SK-N-SH (cell line): ENCODE results near the gene RFXANK. TPM values are rescaled to one million over a fixed set of nuclear protein-coding genes. Genes with fewer than 3 reads are reported as not detected.
"Not testable (repeated sequence)": the region's sequence is repeated elsewhere in the genome, so short reads cannot be mapped to it uniquely, and the experiment has no call there.

Source experiments
- CTCF ChIA-PET: fragments of 300-600, 350-600 bp; formaldehyde crosslinking; extraction: SDS; loops from one replicate; lab custom pipeline; 2021; lab: Yijun Ruan, JAX
- POLR2A ChIA-PET: fragments of 350-600 bp; sonication (Branson Sonifier 250); formaldehyde crosslinking; extraction: SDS; loops from one replicate; lab custom pipeline; 2020; ENCODE audit warnings: antibody characterized with exemption, inconsistent platforms; lab: Yijun Ruan, JAX
- DNase-seq: peaks from one replicate; pipeline ENCODE4 v3.0.0; 2012
- H2AFZ ChIP-seq: fragments of 200-600 bp; sonication (generic); 2 replicates; pipeline ENCODE4 v1.8.1; 2016; ENCODE audit warnings: antibody characterized with exemption, mild to moderate bottlenecking, low read depth
- H3F3A ChIP-seq: fragments of 200-600 bp; sonication (generic); replicated peaks from 2 replicates; pipeline ENCODE3; 2016; ENCODE audit warnings: antibody characterized with exemption, mild to moderate bottlenecking; ENCODE audit not compliant: insufficient read depth
- H3K27ac ChIP-seq, 2 experiments: fragments of 200-500 bp in 1 of 2; fragments of 200-600 bp in 1 of 2; sonication (Bioruptor generic) in 1 of 2; sonication (generic), shearing (Covaris generic) in 1 of 2; 2 replicates each; pipeline versions ENCODE4 v1.5.1 to v1.6.1; 2014 to 2016; ENCODE audit warnings: low read depth in 2 of 2, inconsistent platforms in 1 of 2, low read length in 1 of 2, mild to moderate bottlenecking in 1 of 2, mixed read lengths in 1 of 2
- H3K27me3 ChIP-seq: fragments of 200-600 bp; sonication (generic), shearing (Covaris generic); 2 replicates; pipeline ENCODE4 v1.6.1; 2016; ENCODE audit warnings: mixed run types; ENCODE audit not compliant: insufficient read depth
- H3K36me3 ChIP-seq, 2 experiments: fragments of 200-500 bp in 1 of 2; fragments of 200-600 bp in 1 of 2; sonication (Bioruptor generic) in 1 of 2; sonication (generic) in 1 of 2; replicated peaks in 1 of 2; 2 replicates each; pipeline versions ENCODE3 to v1.5.1; 2014 to 2016; ENCODE audit warnings: low read length in 1 of 2, mild to moderate bottlenecking in 1 of 2; ENCODE audit not compliant: insufficient read depth in 2 of 2, control insufficient read depth in 1 of 2
- H3K4me1 ChIP-seq, 2 experiments: fragments of 200-500 bp in 1 of 2; fragments of 200-600 bp in 1 of 2; sonication (Bioruptor generic) in 1 of 2; sonication (generic), shearing (Covaris generic) in 1 of 2; 2 replicates each; pipeline versions ENCODE4 v1.5.1 to v1.6.1; 2014 to 2016; ENCODE audit warnings: low read depth in 1 of 2, low read length in 1 of 2, mixed run types in 1 of 2; ENCODE audit not compliant: insufficient read depth in 2 of 2, control insufficient read depth in 1 of 2
- H3K4me2 ChIP-seq: fragments of 200-600 bp; sonication (generic), shearing (Covaris generic); 2 replicates; pipeline ENCODE4 v1.6.1; 2017; ENCODE audit warnings: mixed run types
- H3K4me3 ChIP-seq, 2 experiments: fragments of 200-500 bp in 1 of 2; fragments of 200-600 bp in 1 of 2; sonication (Bioruptor generic) in 1 of 2; sonication (generic), shearing (Covaris generic) in 1 of 2; 2 replicates each; pipeline versions ENCODE4 v1.5.1 to v1.8.1; 2014 to 2016; ENCODE audit warnings: low read depth in 2 of 2, inconsistent platforms in 1 of 2, low read length in 1 of 2, mild to moderate bottlenecking in 1 of 2, mixed read lengths in 1 of 2, moderate library complexity in 1 of 2
- H3K79me2 ChIP-seq: fragments of 200-600 bp; sonication (generic); 2 replicates; pipeline ENCODE4 v1.8.1; 2017; ENCODE audit warnings: mild to moderate bottlenecking; ENCODE audit not compliant: insufficient read depth
- H3K9ac ChIP-seq: fragments of 200-600 bp; sonication (generic); 2 replicates; pipeline ENCODE4 v1.6.1; 2017; ENCODE audit warnings: mixed run types
- H3K9me2 ChIP-seq: fragments of 200-600 bp; sonication (generic); 2 replicates; pipeline ENCODE4 v1.6.1; 2017; ENCODE audit warnings: mixed run types
- H3K9me3 ChIP-seq: fragments of 200-600 bp; sonication (generic); 2 replicates; pipeline ENCODE4 v1.6.1; 2017; ENCODE audit warnings: mixed run types, mild to moderate bottlenecking, moderate library complexity
- H4K20me1 ChIP-seq: fragments of 200-600 bp; sonication (generic); 2 replicates; pipeline ENCODE4 v1.6.1; 2017; ENCODE audit warnings: mild to moderate bottlenecking, mixed run types; ENCODE audit not compliant: insufficient read depth
- CHD2 ChIP-seq: fragments of 150-350 bp; IDR thresholded peaks from 2 replicates; pipeline ENCODE4 v1.6.1; 2018; ENCODE audit warnings: low read length; ENCODE audit not compliant: partially characterized antibody
- ELF1 ChIP-seq: IDR thresholded peaks from 2 replicates; pipeline ENCODE4 v1.4.0; 2012
- EP300 ChIP-seq, 2 experiments: IDR thresholded peaks; 2 replicates each; pipeline versions ENCODE4 v1.4.0 to v1.6.1; 2012; ENCODE audit warnings: borderline replicate concordance in 1 of 2, low read depth in 1 of 2, low read length in 1 of 2
- EZH2phosphoT487 ChIP-seq: fragments of 200-600 bp; sonication (generic); IDR thresholded peaks from 2 replicates; pipeline ENCODE4 v1.6.1; 2017; ENCODE audit warnings: low read depth, mixed run types, mild to moderate bottlenecking, antibody characterized with exemption, moderate library complexity, borderline replicate concordance
- FOSL2 ChIP-seq: IDR thresholded peaks from 2 replicates; pipeline ENCODE4 v1.4.0; 2012; ENCODE audit warnings: low read depth, mild to moderate bottlenecking, moderate library complexity, borderline replicate concordance
- FOXJ3 ChIP-seq: sonication (generic); formaldehyde crosslinking; IDR thresholded peaks from 2 replicates; pipeline ENCODE4 v1.5.1; 2020; ENCODE audit warnings: mild to moderate bottlenecking, missing genetic modification reagents
- JUND ChIP-seq: IDR thresholded peaks from 2 replicates; pipeline ENCODE4 v1.4.0; 2012
- RFX5 ChIP-seq: IDR thresholded peaks from 2 replicates; pipeline ENCODE4 v1.6.1; 2012; ENCODE audit warnings: mild to moderate bottlenecking, improper control_type of control experiment, low read length
- RXRA ChIP-seq: IDR thresholded peaks from 2 replicates; pipeline ENCODE4 v1.4.0; 2012; ENCODE audit warnings: low read depth, mild to moderate bottlenecking, borderline replicate concordance
- SMC3 ChIP-seq: IDR thresholded peaks from 2 replicates; pipeline ENCODE4 v1.6.1; 2012; ENCODE audit warnings: low read depth, low read length, improper control_type of control experiment
- USF1 ChIP-seq: IDR thresholded peaks from 2 replicates; pipeline ENCODE4 v1.4.0; 2012; ENCODE audit warnings: low read depth, borderline replicate concordance
- WGBS: methylation state at CpG from one replicate; pipeline ENCODE4 v1.1.6; 2017; ENCODE audit warnings: low lambda C conversion rate; 5-methylcytosine and 5-hydroxymethylcytosine counted together
- polyA plus RNA-seq, 3 experiments: library from polyadenylated mRNA; depleted of rRNA; stranded (reverse); fragments of >200 nt; gene quantifications; 2 replicates each; pipeline ENCODE4 v1.2.3, GENCODE V29; 2012
- TF ChIP-seq, protein P1 (sequence below): fragments of 200-600 bp; sonication (generic); IDR thresholded peaks from 2 replicates; pipeline ENCODE4 v1.6.1; 2017; ENCODE audit warnings: antibody characterized with exemption, mild to moderate bottlenecking, moderate library complexity
- TF ChIP-seq, protein P2 (sequence below): fragments of 150-350 bp; IDR thresholded peaks from 2 replicates; pipeline ENCODE4 v1.6.1; 2016; ENCODE audit warnings: mild to moderate bottlenecking, low read depth, low read length

RFXANK gene
- polyA plus RNA-seq, 1 of the 3 experiments (the other 2 are of a cell fraction) = 117 TPM

- POLR2A ChIA-PET = no interaction called here
- Histone ChIP-seq H3K36me3 (no peaks in the 10 kb centered on the region), H3K27ac (no peak overlapping the region), H3K4me1 (no peaks in the 10 kb centered on the region; a peak in 1 of 4 replicates), H3K79me2 (no peaks in the 10 kb centered on the region)
- TF ChIP-seq EZH2phosphoT487 = no peak
- TF ChIP-seq, all 33 proteins: peak for 0
- H4K20me1 ChIP-seq = no peaks in the 10 kb centered on the region
- no peaks in the 10 kb centered on the region for H3K9me3 ChIP-seq
- CTCF ChIA-PET = interaction anchor here (0.6 to 5.3 kb wide), 14 partner anchors 9 to 343 kb away, joined by 3 to 99 read pairs (median 5); partner anchors contain the start of genes BORCS8, MEF2B, RFXANK and SLC25A42
- H3K27me3 ChIP-seq = no peaks in the 10 kb centered on the region
- H3K4me3 ChIP-seq = no peak overlapping the region
- H2AFZ ChIP-seq = no peak overlapping the region
- DNase-seq = no peak
- H3F3A ChIP-seq = no peaks in the 10 kb centered on the region
- no peak overlapping the region for H3K4me2 ChIP-seq
- no peak overlapping the region for H3K9ac ChIP-seq
- H3K9me2 ChIP-seq = no peaks in the 10 kb centered on the region
- WGBS = no CpG with 5 or more reads among the region's 5 CpGs
Observed at GRCh38 chr19:19147344-19147743, 44.7 kb upstream of the RFXANK start.

DNA sequence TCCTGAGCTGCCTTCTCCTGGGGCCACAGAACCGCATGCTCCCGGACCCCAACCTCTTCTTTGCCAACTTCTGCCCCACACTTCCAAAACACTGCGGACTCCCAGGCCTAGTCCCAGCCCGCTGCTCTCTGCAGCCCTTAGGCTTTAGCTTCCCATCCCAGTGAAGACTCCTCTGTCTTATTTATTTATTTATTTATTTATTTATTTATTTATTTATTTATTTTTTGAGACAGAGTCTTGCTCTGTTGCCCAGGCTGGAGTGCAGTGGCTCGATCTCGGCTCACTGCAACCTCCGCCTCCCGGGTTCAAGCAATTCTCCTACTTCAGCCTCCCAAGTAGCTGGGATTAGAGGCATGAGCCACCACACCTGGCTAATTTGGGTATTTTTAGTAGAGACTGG lies 43.6 kb upstream of the RFXANK start:
- H3K9ac ChIP-seq, H3K9me3 ChIP-seq, H3F3A ChIP-seq, H4K20me1 ChIP-seq, H3K4me3 ChIP-seq, H3K4me2 ChIP-seq, H3K79me2 ChIP-seq, H3K4me1 ChIP-seq, H3K9me2 ChIP-seq, H2AFZ ChIP-seq, DNase-seq, H3K36me3 ChIP-seq, H3K27me3 ChIP-seq, POLR2A ChIA-PET, H3K27ac ChIP-seq: not testable (repeated sequence)
- CTCF ChIA-PET = interaction anchor here (0.9 to 5.3 kb wide), 4 partner anchors 8 to 194 kb away, joined by 3 to 99 read pairs (median 45); partner anchors contain the start of gene MEF2B
- WGBS = over 99% methylated on average over 8 of the region's 8 CpGs

GRCh38 chr19:19149435-19149834 lies 42.6 kb upstream of the RFXANK start:
- ChIA-PET CTCF (interaction anchor here (2.5 to 5.3 kb wide), 3 partner anchors 7 to 193 kb away, joined by 11 to 99 read pairs (median 79); partner anchors contain the start of gene MEF2B), POLR2A (no interaction called here)
- Histone ChIP-seq H3K36me3 (no peaks in the 10 kb centered on the region), H3K9ac (no peak overlapping the region), H2AFZ (no peak overlapping the region), H3K4me1 (no peaks in the 10 kb centered on the region; a peak in 1 of 4 replicates), H3K4me2 (no peak overlapping the region), H3K27me3 (no peaks in the 10 kb centered on the region), H4K20me1 (no peaks in the 10 kb centered on the region), H3K4me3 (no peak overlapping the region), H3K9me2 (no peaks in the 10 kb centered on the region), H3K27ac (no peak overlapping the region), H3F3A (no peaks in the 10 kb centered on the region), H3K79me2 (no peaks in the 10 kb centered on the region), H3K9me3 (no peaks in the 10 kb centered on the region)
- DNase-seq = no peak
- WGBS = 63% methylated on average over 2 of the region's 2 CpGs
- no peak for TF ChIP-seq SMC3
- TF ChIP-seq CHD2 = no peak
- TF ChIP-seq USF1 = no peak
- no peak for TF ChIP-seq RXRA
- TF ChIP-seq ELF1 = no peak
- no peak for TF ChIP-seq RFX5
- TF ChIP-seq EP300 (IDR thresholded peaks at IDR 0.05; ENCODE audit: borderline replicate concordance in 1 of 2, low read depth in 1 of 2, low read length in 1 of 2) = no peak
- no peak for TF ChIP-seq FOXJ3 (CRISPR knock-in tag)
- TF ChIP-seq, protein P1, sequence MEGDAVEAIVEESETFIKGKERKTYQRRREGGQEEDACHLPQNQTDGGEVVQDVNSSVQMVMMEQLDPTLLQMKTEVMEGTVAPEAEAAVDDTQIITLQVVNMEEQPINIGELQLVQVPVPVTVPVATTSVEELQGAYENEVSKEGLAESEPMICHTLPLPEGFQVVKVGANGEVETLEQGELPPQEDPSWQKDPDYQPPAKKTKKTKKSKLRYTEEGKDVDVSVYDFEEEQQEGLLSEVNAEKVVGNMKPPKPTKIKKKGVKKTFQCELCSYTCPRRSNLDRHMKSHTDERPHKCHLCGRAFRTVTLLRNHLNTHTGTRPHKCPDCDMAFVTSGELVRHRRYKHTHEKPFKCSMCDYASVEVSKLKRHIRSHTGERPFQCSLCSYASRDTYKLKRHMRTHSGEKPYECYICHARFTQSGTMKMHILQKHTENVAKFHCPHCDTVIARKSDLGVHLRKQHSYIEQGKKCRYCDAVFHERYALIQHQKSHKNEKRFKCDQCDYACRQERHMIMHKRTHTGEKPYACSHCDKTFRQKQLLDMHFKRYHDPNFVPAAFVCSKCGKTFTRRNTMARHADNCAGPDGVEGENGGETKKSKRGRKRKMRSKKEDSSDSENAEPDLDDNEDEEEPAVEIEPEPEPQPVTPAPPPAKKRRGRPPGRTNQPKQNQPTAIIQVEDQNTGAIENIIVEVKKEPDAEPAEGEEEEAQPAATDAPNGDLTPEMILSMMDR = no peak
- no peak for TF ChIP-seq JUND
- TF ChIP-seq, protein P2, sequence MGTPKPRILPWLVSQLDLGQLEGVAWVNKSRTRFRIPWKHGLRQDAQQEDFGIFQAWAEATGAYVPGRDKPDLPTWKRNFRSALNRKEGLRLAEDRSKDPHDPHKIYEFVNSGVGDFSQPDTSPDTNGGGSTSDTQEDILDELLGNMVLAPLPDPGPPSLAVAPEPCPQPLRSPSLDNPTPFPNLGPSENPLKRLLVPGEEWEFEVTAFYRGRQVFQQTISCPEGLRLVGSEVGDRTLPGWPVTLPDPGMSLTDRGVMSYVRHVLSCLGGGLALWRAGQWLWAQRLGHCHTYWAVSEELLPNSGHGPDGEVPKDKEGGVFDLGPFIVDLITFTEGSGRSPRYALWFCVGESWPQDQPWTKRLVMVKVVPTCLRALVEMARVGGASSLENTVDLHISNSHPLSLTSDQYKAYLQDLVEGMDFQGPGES = no peak
- no peak for TF ChIP-seq FOSL2
